Panc1 (cell line): ENCODE data around the gene COPS4. TPM values are rescaled to one million over a fixed set of nuclear protein-coding genes. Genes with fewer than 3 reads are reported as not detected.

ENCODE experiments used
- ATAC-seq: fragments of 200-7000 bp; cut with Tn5 transposase; 2 replicates; pipeline ENCODE4 v1.9.1; 2020; ENCODE audit warnings: mild to moderate bottlenecking, moderate library complexity
- BruUV-seq: library from RNA; stranded (reverse); fragments of 400-500 nt; replicated peaks from 2 replicates; lab custom pipeline; 2021; lab: Mats Ljungman, UMichigan
- CTCF ChIA-PET: fragments of 300-600 bp; sonication (Branson Sonifier 250); formaldehyde crosslinking; loops from one replicate; lab custom pipeline; 2022; ENCODE audit warnings: antibody characterized with exemption; lab: Charles Lee
- POLR2A ChIA-PET: fragments of 300-600 bp; sonication (Branson Sonifier 250); formaldehyde crosslinking; loops from one replicate; lab custom pipeline; 2022; ENCODE audit warnings: antibody characterized with exemption; lab: Charles Lee
- DNase-seq: peaks from one replicate; pipeline ENCODE4 v3.0.0-alpha.2; 2010; ENCODE audit warnings: low read depth, low spot score
- H3K27ac ChIP-seq: 2 replicates; pipeline ENCODE4 v1.5.1; 2011; ENCODE audit warnings: mild to moderate bottlenecking, low read length, inconsistent platforms
- H3K27me3 ChIP-seq: fragments of 200-500 bp; sonication (Bioruptor generic); 2 replicates; pipeline ENCODE4 v1.6.0; 2014; ENCODE audit warnings: low read length, inconsistent platforms; ENCODE audit not compliant: control insufficient read depth, insufficient read depth
- H3K36me3 ChIP-seq: fragments of 200-500 bp; sonication (Bioruptor generic); 2 replicates; pipeline ENCODE4 v1.5.1; 2014; ENCODE audit warnings: inconsistent platforms, mild to moderate bottlenecking, low read length, moderate library complexity; ENCODE audit not compliant: control insufficient read depth, insufficient read depth
- H3K4me1 ChIP-seq: 2 replicates; pipeline ENCODE4 v1.5.1; 2011; ENCODE audit warnings: inconsistent platforms, mild to moderate bottlenecking, low read length, moderate library complexity; ENCODE audit not compliant: control insufficient read depth, insufficient read depth
- H3K4me3 ChIP-seq, 2 experiments: 2 replicates each; pipeline ENCODE4 v1.5.1; 2011 to 2012; ENCODE audit warnings: low read depth in 2 of 2, low read length in 2 of 2, mild to moderate bottlenecking in 2 of 2, inconsistent platforms in 1 of 2, moderate library complexity in 1 of 2
- H3K9me3 ChIP-seq: fragments of 200-500 bp; sonication (Bioruptor generic); 2 replicates; pipeline ENCODE4 v1.5.1; 2014; ENCODE audit warnings: low read depth, mild to moderate bottlenecking, inconsistent platforms, low read length, moderate library complexity; ENCODE audit not compliant: control insufficient read depth, insufficient read depth
- CTCF ChIP-seq: fragments of 450-650 bp; IDR thresholded peaks from 2 replicates; pipeline ENCODE4 v1.5.1; 2017; ENCODE audit warnings: mild to moderate bottlenecking
- POLR2AphosphoS5 ChIP-seq: IDR thresholded peaks from 2 replicates; pipeline ENCODE4 v1.6.1; 2012; ENCODE audit warnings: mild to moderate bottlenecking, low read depth, low read length, moderate library complexity
- REST ChIP-seq, 2 experiments: IDR thresholded peaks; 2 replicates each; pipeline ENCODE4 v1.6.1; 2011 to 2012; ENCODE audit warnings: low read depth in 2 of 2, control low read depth in 1 of 2, low read length in 1 of 2, mild to moderate bottlenecking in 1 of 2, moderate library complexity in 1 of 2; ENCODE audit not compliant: insufficient read depth in 1 of 2
- SIN3A ChIP-seq: IDR thresholded peaks from 2 replicates; pipeline ENCODE4 v1.6.1; 2012; ENCODE audit warnings: low read depth, mild to moderate bottlenecking, low read length, moderate library complexity, borderline replicate concordance; ENCODE audit not compliant: insufficient read depth
- TCF7L2 ChIP-seq: IDR thresholded peaks from 2 replicates; pipeline ENCODE4 v1.6.1; 2011; ENCODE audit warnings: mild to moderate bottlenecking, low read depth, low read length, inconsistent platforms
- in situ Hi-C: cut with HindIII; loops from 2 replicates; pipeline ENCODE4 v1.10.0; 2016; ENCODE audit warnings: low sequenced_read_pairs, low pct_unique_long_range_greater_than_20kb
- intact Hi-C: fragments of 100-400 bp; cut with micrococcal nuclease; formaldehyde crosslinking; loops from one replicate; pipeline ENCODE4 v1.10.0; 2022; ENCODE audit not compliant: unreplicated experiment
- total RNA-seq: library from RNA; stranded (reverse); gene quantifications from one replicate; pipeline ENCODE4 v1.2.1, GENCODE V29; 2021; ENCODE audit not compliant: unreplicated experiment

COPS4 gene
- total RNA-seq, 1 experiment from 2014 or later: 23.7 TPM

GRCh38 chr4:83062739-83063138, 27.8 kb downstream of the COPS4 start:
- H3K4me3 ChIP-seq: no peak overlapping the region
- ChIA-PET POLR2A (interaction anchor here (0.7 kb wide), 1 partner anchor 26 kb away, joined by 3 read pairs; no protein-coding TSS in a partner anchor), CTCF (no interaction called here)
- ATAC-seq (no peak), DNase-seq (no peak)
- TF ChIP-seq CTCF (no peak), SIN3A (no peak), TCF7L2 (no peak), POLR2AphosphoS5 (no peak), REST (IDR thresholded peaks at IDR 0.05; ENCODE audit: insufficient read depth in 1 of 2, low read depth in 2 of 2, low read length in 1 of 2) (no peak)
- BruUV-seq: TSS peak; percentile 38
- no peaks in the 10 kb centered on the region for H3K27me3 ChIP-seq
- no peaks in the 10 kb centered on the region for H3K9me3 ChIP-seq
- H3K36me3 ChIP-seq: peaks cover 3% of the 10 kb centered on the region; the same call in 1 of the 2 replicates
- H3K4me1 ChIP-seq: peaks cover 5% of the 10 kb centered on the region; the same call in 1 of the 2 replicates
- H3K27ac ChIP-seq: no peak overlapping the region
- intact Hi-C loops (no loop called here), in situ Hi-C loops (no loop called here)

- H3K4me3 ChIP-seq: no peak overlapping the region
- in situ Hi-C loops: no loop called here
- no peak for DNase-seq
- H3K4me1 ChIP-seq: peaks cover 5% of the 10 kb centered on the region; the same call in 1 of the 2 replicates
- H3K27me3 ChIP-seq: no peaks in the 10 kb centered on the region
- ChIA-PET POLR2A (no interaction called here), CTCF (no interaction called here)
- no TSS peak for BruUV-seq
- intact Hi-C loops: no loop called here
- H3K36me3 ChIP-seq: peaks cover 3% of the 10 kb centered on the region; the same call in 1 of the 2 replicates
- no peak for ATAC-seq
- no peak overlapping the region for H3K27ac ChIP-seq
- H3K9me3 ChIP-seq: no peaks in the 10 kb centered on the region
- TF ChIP-seq POLR2AphosphoS5: no peak
- TF ChIP-seq REST (IDR thresholded peaks at IDR 0.05; ENCODE audit: insufficient read depth in 1 of 2, low read depth in 2 of 2, low read length in 1 of 2): no peak
- no peak for TF ChIP-seq SIN3A
- no peak for TF ChIP-seq CTCF
- no peak for TF ChIP-seq TCF7L2
Measured at GRCh38 chr4:83065266-83065665, 30.3 kb downstream of the COPS4 start.
